Measurements from ENCODE around the gene GPER1.
A peak's percentile ranks its signal among the peaks of the same experiment; 100 is the strongest.

GPER1 gene

DNA sequence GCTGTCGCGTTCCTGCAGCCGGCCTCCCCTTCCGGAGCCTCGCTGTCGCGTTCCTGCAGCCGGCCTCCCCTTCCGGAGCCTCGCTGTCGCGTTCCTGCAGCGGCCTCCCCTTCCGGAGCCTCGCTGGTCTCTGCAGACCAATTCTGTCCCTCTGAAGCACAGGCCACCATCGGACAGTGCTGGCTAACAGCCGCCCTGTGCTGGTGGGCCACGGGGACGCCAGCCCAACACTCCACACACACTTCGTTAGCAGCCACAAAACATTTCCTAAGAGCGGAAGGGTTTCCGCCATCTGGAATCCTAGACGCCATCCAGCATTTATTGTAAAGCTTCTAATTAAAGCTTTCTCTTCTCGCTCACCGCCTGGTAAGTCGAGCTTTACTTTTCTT lies 11.2 kb downstream of the GPER1 start:
- Mint-ChIP-seq H3K27me3 (ENCODE audit: low read depth) (peaks cover 4% of the 10 kb centered on the region), H3K9me3 (no peaks in the 10 kb centered on the region), H3K4me1 (peaks cover 62% of the 10 kb centered on the region), H3K4me3 (no peak overlapping the region), H3K36me3 (ENCODE audit: low read depth) (peaks cover 19% of the 10 kb centered on the region), H3K27ac (peak overlapping the region in 2 of 3 experiments; percentile 9 to 65)
- TF ChIP-seq, protein P1, sequence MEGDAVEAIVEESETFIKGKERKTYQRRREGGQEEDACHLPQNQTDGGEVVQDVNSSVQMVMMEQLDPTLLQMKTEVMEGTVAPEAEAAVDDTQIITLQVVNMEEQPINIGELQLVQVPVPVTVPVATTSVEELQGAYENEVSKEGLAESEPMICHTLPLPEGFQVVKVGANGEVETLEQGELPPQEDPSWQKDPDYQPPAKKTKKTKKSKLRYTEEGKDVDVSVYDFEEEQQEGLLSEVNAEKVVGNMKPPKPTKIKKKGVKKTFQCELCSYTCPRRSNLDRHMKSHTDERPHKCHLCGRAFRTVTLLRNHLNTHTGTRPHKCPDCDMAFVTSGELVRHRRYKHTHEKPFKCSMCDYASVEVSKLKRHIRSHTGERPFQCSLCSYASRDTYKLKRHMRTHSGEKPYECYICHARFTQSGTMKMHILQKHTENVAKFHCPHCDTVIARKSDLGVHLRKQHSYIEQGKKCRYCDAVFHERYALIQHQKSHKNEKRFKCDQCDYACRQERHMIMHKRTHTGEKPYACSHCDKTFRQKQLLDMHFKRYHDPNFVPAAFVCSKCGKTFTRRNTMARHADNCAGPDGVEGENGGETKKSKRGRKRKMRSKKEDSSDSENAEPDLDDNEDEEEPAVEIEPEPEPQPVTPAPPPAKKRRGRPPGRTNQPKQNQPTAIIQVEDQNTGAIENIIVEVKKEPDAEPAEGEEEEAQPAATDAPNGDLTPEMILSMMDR (IDR thresholded peaks at IDR 0.05; ENCODE audit: unreplicated experiment in 3 of 3): no peak

DNA sequence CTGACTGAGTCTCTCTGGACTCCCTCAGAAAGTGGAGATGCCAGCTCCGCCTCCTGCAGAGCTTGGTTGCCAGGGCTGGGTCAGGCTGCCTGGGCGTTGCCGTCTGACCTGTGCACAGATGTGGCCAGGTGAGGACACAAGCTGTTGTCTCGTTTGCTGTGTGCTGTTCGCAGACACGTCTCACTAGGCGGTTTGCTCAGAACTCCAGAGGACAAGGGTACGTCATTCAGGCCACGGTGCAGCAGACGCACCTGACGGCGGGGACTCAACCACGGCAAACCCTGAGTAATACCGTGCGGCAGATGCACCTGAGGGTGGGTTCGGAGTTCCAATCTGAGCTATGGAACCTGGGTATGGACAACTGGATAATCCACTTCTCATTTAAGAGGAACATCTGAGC lies 11.7 kb downstream of the GPER1 start:
- H3K27me3 Mint-ChIP-seq (ENCODE audit: low read depth): peaks cover 4% of the 10 kb centered on the region

DNA sequence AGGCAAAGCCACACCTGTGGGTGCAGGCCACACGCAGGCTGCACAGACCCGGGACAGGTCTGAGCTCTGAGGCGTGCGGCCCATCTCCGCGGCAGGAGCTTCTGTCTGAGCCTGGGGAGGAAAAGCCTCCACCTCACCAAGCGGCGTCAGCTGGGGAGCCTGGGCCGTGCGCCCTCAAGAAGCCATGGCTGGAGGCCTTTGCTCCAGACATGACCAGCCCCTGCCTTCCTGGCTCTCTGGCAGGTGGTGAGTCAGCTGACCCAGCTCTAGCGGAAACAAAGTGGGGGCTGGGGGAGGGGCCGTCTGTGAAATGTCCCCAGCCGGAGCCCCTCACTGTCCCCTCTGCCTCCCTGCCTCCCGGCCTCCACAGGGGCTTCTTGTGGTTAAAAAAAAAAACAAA lies 12.5 kb downstream of the GPER1 start:
- TF ChIP-seq, protein P1 (IDR thresholded peaks at IDR 0.05; ENCODE audit: unreplicated experiment in 3 of 3): no peak
- Mint-ChIP-seq H3K27ac (no peak overlapping the region), H3K36me3 (ENCODE audit: low read depth) (peaks cover 19% of the 10 kb centered on the region), H3K27me3 (ENCODE audit: low read depth) (peaks cover 4% of the 10 kb centered on the region), H3K4me3 (no peak overlapping the region), H3K4me1 (peaks cover 63% of the 10 kb centered on the region), H3K9me3 (no peaks in the 10 kb centered on the region)

More for the DNA sequence above, 11.7 kb downstream of the GPER1 start:
- TF ChIP-seq, protein P1 (IDR thresholded peaks at IDR 0.05; ENCODE audit: unreplicated experiment in 3 of 3): no peak
- Mint-ChIP-seq H3K36me3 (ENCODE audit: low read depth) (peaks cover 19% of the 10 kb centered on the region), H3K9me3 (no peaks in the 10 kb centered on the region), H3K27ac (peak overlapping the region in 2 of 3 experiments; percentile 9 to 65), H3K4me3 (no peak overlapping the region), H3K4me1 (peaks cover 62% of the 10 kb centered on the region)

DNA sequence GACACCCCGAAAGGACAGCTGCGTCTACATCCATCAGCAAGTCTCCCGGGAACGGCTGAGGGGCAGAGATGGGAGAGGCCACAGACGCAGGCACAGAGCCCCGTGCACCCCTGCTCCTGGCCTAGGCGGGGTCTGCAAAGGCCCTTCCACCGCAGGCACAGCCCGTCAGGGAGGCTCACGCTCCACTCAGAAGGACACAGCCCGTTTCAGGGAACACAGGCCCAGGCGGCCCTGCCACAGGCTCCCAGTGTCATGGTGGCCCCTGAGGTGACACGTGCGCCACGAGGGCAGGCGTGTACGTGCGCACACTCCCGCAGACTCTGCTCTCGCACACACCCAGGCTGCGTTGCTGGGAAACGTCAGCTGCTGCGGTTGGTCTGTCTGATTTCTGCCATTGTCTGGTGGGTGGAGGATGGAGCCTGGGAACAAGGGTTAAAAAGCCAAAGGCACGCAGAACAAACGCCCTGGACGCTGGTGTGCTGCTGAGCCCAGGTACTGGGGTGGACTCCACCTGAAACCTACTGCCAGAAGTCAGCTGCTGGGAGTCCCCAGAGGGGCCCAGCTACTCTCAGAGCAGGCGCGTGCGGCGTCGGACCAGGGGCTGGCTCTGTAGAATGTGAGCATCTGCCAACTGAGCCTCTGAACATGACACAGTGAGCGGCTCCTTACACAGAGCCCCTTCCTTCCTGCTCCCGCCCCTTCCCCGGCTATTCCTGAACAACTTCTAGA lies 13.1 kb downstream of the GPER1 start:
- peaks cover 4% of the 10 kb centered on the region for H3K27me3 Mint-ChIP-seq (ENCODE audit: low read depth)

DNA sequence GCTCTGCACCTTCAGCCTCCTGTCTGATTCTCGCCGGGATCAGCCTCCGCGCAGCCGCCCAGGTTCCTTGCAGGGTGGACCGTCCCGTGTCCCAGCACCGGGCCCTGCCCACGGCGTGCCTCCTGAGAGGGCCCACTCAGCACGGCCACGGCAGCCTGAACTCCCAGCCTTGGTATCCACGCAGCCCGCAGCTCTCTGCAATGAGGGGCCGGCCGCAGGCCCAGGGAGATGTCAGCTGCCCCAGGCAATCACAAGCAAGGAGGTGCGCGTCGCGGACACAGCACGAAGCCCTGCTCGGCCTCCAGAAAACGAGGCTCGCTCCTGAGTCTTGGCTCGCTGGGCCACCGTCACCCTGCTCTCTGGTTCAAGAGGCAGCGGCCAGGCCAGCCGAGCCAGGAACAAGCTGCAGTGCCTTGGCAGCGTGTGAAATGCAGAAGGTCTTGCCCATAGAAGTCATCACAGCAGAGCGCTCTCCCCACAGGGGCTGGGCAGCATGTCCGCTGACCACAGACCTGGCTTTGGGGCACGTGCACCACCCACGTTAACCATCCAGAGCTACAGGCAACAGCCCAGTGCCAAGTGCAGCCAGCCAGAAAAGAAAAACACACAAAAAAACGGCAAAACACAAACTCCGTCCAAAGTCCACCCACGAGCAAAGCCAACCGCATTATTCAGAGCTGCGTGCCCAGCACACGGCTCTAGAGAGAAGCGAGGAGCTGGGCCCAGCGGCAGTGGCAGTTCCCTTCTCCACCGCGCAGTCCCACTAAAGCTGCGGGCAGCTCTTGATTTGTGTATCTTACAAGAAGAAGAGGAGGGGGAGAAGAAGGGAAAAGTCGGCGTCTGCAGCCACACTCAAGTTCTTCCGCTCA lies 13.9 kb downstream of the GPER1 start:
- Mint-ChIP-seq H3K36me3 (ENCODE audit: low read depth) (peaks cover 19% of the 10 kb centered on the region), H3K4me3 (peak overlapping the region in 2 of 3 experiments; percentile 8 to 51)

More for the DNA sequence above, 13.1 kb downstream of the GPER1 start:
- no peak overlapping the region for H3K4me3 Mint-ChIP-seq
- H3K36me3 Mint-ChIP-seq (ENCODE audit: low read depth): peaks cover 19% of the 10 kb centered on the region
- TF ChIP-seq, protein P1 (IDR thresholded peaks at IDR 0.05; ENCODE audit: unreplicated experiment in 3 of 3): no peak
- peaks cover 62% of the 10 kb centered on the region for H3K4me1 Mint-ChIP-seq
- H3K9me3 Mint-ChIP-seq: no peaks in the 10 kb centered on the region
- H3K27ac Mint-ChIP-seq: peak overlapping the region in 2 of 3 experiments; percentile 66 to 76

More for the DNA sequence above, 13.9 kb downstream of the GPER1 start:
- Mint-ChIP-seq H3K27ac (peak overlapping the region; percentile 93), H3K9me3 (no peaks in the 10 kb centered on the region), H3K4me1 (peaks cover 62% of the 10 kb centered on the region), H3K27me3 (ENCODE audit: low read depth) (peaks cover 4% of the 10 kb centered on the region)
- TF ChIP-seq, protein P1 (IDR thresholded peaks at IDR 0.05; ENCODE audit: unreplicated experiment in 3 of 3): no peak

Measured in nephron (organoid).